Measurements from ENCODE around the gene PRDX5.

The PRDX5 gene

DNA sequence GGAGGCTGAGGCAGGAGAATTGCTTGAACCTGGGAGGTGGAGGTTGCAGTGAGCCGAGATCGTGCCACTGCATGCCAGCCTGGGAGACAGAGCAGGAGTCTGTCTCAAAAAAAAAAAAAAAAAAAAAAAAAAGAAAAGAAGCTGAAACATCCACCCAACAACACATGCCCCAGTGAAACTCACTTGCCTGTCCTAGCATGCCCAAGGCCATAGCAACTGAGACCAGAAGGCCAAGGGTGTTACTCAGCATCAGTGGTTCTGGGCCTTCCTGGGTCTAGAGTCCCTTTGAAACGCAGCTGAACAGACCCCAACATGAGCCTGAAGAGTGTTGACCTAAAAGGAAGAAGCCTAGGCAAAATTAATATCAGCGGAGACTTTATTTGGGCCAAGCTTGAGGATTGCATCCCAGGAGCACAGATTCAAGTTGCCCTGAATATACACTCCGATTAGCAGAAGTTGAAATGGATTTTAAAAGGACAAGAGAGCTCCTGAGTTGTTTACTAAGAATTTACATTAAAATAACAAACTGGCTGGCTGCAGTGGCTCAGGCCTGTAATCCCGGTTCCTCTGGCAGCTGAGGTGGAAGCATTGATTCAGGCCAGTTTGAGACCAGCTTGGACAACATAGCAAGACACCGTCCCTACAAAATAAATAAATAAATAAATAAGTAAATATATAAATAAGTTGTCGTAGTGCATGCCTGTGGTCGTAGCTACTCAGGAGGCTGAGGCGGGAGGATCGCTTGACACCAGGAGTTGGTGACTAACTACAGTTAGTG is 7.0 kb downstream of the PRDX5 start:
- TF ChIP-seq, protein P1, sequence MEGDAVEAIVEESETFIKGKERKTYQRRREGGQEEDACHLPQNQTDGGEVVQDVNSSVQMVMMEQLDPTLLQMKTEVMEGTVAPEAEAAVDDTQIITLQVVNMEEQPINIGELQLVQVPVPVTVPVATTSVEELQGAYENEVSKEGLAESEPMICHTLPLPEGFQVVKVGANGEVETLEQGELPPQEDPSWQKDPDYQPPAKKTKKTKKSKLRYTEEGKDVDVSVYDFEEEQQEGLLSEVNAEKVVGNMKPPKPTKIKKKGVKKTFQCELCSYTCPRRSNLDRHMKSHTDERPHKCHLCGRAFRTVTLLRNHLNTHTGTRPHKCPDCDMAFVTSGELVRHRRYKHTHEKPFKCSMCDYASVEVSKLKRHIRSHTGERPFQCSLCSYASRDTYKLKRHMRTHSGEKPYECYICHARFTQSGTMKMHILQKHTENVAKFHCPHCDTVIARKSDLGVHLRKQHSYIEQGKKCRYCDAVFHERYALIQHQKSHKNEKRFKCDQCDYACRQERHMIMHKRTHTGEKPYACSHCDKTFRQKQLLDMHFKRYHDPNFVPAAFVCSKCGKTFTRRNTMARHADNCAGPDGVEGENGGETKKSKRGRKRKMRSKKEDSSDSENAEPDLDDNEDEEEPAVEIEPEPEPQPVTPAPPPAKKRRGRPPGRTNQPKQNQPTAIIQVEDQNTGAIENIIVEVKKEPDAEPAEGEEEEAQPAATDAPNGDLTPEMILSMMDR (IDR thresholded peaks at IDR 0.05; ENCODE audit: low read depth, low read length): no peak
- no peak for DNase-seq (ENCODE audit: extremely low read depth, low read depth)

DNA sequence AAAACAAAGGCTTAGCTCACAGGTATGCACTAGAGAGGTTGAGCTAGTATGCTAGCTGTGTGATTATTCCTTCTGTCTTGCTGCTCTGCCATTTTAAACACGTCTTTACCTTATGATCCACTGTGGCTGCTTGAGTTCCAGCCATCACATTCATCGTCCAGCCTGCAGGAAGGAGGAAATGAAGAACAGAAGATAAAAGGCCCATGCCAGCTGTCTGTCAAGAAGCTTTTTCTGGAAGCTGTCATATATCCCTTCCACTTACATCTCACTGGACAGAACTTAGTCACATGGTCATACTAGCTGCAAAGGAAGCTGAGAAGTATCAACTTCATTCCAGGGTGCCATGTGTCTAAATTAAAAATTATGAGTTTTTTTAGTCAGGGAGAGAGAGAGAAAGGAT is 9.5 kb downstream of the PRDX5 start:
- DNase-seq (ENCODE audit: extremely low read depth, low read depth): no peak
- TF ChIP-seq, protein P1 (IDR thresholded peaks at IDR 0.05; ENCODE audit: low read depth, low read length): no peak

DNA sequence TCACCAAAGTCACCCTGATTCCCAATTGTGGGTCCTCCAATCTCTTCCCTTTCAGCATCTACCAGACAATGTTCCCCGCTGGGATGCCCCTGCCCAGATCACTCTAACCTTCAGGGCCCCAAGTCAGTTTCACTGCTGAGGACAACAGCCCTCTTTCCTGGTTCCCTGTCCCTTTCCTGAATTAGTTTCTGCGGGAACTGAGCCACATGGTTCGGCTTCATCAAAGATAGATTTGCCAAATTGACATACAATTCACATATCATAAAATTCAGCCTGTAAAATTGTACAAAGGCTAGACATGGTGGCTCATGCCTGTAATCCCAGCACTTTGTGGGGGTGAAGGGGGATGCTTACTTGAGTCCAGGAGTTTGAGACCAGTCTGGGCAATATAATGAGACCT is 10.1 kb downstream of the PRDX5 start:
- no peak for DNase-seq (ENCODE audit: extremely low read depth, low read depth)
- TF ChIP-seq, protein P1 (IDR thresholded peaks at IDR 0.05; ENCODE audit: low read depth, low read length): no peak

DNA sequence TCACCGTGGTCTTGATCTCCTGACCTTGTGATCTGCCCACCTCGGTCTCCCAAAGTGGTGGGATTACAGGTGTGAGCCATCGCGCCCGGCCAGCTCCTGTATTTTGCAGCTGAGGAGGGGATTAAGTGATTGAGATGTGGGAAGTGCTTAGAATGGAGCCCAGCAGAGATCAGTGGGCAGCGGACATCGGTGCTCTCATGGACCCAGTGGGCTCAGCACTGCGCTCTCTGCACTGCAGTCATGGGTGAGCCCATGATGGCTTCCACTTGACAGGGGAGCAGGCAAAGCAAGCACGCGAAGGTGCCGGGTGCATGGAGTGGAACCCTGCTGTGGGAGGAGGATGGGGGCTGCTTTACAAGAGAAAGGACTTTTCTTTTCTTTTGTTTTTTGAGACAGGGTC is 13.0 kb downstream of the PRDX5 start:
- DNase-seq (ENCODE audit: extremely low read depth, low read depth): no peak
- TF ChIP-seq, protein P1 (IDR thresholded peaks at IDR 0.05; ENCODE audit: low read depth, low read length): no peak

DNA sequence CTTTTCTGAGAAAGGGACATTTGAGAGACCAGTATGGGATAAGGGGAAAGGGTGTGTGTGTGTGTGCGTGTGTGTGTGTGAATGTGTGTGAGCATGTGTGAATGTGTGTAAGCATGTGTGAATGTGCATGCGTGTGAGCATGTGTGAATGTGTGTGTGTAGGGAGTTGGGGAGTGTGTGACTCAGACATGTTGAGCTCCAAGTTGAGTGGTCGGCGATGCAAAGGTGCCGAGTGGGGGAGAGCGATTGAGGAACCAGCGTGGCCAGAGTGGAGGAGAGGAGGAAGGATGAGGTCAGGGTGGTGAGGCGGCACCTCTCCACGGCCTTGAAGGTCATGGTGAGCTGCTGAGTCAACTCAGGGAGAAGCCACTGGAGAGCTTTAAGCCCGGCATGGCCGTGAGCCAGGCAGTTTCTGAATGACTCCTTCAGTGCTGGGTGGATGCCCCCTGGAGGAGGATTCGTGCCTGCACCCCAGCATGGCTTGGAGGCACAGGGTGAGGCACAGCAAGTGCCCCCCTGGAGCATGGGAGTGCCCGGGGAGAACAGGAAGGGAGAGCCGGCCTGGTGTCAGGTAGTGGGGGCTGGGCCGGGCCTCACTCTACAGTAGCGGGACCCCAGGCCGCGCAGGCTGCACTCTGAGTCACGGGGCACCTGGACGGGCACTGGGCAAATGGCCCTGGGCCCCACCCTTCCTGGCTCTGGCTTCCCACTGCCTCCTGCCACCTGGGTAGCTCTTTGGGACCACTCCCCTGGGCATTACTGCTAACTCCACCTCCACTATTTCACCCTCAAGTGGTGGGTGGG is 13.8 kb downstream of the PRDX5 start:
- TF ChIP-seq, protein P1 (IDR thresholded peaks at IDR 0.05; ENCODE audit: low read depth, low read length): peak; percentile 76
- peak; percentile 75 for DNase-seq (ENCODE audit: extremely low read depth, low read depth)

DNA sequence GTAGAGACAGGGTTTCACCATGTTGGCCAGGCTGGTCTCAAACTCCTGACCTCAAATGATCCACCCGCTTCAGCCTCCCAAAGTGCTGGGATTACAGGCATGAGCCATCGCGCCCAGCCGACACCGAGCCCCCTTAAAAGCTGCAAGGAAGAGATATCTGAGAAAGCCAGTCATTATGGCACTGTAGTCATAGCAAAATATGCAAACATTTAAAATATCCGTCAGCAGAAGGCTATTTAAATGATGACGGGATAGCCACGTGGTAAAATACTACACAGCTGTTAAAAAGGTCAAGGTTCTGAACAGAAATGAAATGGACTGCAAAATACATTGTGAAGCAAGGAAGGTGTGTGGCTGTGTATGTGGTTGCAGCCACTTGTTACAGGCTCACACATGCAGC is 15.6 kb downstream of the PRDX5 start:
- no peak for DNase-seq (ENCODE audit: extremely low read depth, low read depth)
- TF ChIP-seq, protein P1 (IDR thresholded peaks at IDR 0.05; ENCODE audit: low read depth, low read length): no peak

All from AG09319 (cell line).